ENCODE data around the gene PDF.

DNA sequence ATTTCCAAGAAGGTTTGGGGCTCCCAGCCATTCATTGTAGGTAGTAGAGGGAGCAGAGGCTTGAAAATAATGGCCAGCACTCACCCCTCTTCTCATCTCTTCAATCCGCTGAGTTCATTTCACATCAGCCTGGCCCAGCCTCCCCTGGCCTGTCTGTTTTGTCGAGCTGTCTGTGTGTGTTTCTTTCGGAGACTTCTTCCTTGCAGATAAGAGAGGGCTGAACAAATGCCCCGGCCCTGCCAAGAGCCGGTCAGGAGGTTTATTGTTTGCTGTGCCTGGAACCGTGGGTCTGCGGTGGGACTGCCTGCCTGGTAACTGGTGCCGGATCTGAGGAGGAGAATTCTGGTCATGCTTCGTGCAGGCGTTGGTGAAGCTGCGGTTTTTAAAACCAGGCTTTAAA, 15.9 kb downstream of the PDF start:
- no peak for TF ChIP-seq POLR2AphosphoS5 (IDR thresholded peaks at IDR 0.05; ENCODE audit: low read depth)
- TF ChIP-seq, protein P1, sequence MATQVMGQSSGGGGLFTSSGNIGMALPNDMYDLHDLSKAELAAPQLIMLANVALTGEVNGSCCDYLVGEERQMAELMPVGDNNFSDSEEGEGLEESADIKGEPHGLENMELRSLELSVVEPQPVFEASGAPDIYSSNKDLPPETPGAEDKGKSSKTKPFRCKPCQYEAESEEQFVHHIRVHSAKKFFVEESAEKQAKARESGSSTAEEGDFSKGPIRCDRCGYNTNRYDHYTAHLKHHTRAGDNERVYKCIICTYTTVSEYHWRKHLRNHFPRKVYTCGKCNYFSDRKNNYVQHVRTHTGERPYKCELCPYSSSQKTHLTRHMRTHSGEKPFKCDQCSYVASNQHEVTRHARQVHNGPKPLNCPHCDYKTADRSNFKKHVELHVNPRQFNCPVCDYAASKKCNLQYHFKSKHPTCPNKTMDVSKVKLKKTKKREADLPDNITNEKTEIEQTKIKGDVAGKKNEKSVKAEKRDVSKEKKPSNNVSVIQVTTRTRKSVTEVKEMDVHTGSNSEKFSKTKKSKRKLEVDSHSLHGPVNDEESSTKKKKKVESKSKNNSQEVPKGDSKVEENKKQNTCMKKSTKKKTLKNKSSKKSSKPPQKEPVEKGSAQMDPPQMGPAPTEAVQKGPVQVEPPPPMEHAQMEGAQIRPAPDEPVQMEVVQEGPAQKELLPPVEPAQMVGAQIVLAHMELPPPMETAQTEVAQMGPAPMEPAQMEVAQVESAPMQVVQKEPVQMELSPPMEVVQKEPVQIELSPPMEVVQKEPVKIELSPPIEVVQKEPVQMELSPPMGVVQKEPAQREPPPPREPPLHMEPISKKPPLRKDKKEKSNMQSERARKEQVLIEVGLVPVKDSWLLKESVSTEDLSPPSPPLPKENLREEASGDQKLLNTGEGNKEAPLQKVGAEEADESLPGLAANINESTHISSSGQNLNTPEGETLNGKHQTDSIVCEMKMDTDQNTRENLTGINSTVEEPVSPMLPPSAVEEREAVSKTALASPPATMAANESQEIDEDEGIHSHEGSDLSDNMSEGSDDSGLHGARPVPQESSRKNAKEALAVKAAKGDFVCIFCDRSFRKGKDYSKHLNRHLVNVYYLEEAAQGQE (IDR thresholded peaks at IDR 0.05; ENCODE audit: insufficient replicate concordance, low read depth) = no peak
- TF ChIP-seq CTCF (IDR thresholded peaks at IDR 0.05; ENCODE audit: insufficient read depth, low read length) = no peak
- TF ChIP-seq GABPA (IDR thresholded peaks at IDR 0.05; ENCODE audit: low read depth) = no peak
